ENCODE data around the gene ERCC8. TPM values are rescaled to one million over a fixed set of nuclear protein-coding genes. Genes with fewer than 3 reads are reported as not detected.
"Not testable (repeated sequence)": the region's sequence is repeated elsewhere in the genome, so short reads cannot be mapped to it uniquely, and the experiment has no call there.

ERCC8 gene
- polyA plus RNA-seq, 3 donors = 2.5 to 6.2 (median 3.9) TPM

GRCh38 chr5:60943624-60944023, 1.2 kb downstream of the ERCC8 start:
- WGBS, 3 donors = 38 to 71% (median 47%) methylated on average over 3 of the region's 3 CpGs
- H3K27ac ChIP-seq (ENCODE audit: low read depth, low read length) = no peak overlapping the region

DNA sequence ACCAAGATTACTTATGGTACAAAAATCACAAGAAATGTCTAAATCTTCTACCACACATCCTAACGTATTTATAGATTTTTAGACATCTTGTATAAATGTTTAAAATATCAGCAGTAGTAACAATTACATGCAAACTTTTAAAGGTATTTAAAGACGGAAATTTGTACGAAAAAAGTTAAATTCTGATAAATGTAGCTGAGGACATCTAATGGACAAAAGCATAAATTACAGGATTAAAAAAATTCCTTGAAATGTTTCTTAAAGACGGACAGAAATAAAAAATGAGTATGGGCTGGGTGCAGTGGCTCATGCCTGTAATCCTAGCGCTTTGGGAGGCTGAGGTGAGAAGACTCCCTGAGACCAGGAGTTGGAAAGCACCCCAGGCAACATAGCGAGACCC, 15.8 kb downstream of the ERCC8 start:
- WGBS, 3 donors = 73 to 80% (median 75%) methylated on average over 6 of the region's 6 CpGs
- H3K27ac ChIP-seq (ENCODE audit: low read depth, low read length) = no peak overlapping the region

GRCh38 chr5:60927450-60927849, 17.4 kb downstream of the ERCC8 start:
- no peak overlapping the region for H3K27ac ChIP-seq (ENCODE audit: low read depth, low read length)

DNA sequence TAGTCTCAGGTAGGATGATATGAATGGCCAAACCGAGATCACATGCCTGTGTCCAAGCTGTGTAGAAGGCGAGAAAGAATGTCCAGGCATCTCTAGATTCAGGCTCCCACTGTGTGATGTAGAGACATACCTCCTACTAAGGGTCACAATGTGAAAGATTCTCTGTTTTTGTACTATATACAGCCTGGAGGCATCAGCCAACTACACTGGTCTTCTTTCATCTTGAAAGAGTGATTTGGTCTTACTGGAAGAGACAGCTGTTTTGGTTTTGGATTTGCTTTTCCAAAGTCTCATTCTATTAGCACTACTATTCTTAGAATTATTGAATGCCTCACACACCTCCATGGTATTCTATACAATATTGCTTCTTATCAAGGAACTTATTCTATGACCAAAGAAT, 26.4 kb downstream of the ERCC8 start:
- H3K27ac ChIP-seq (ENCODE audit: low read depth, low read length) = no peak overlapping the region
- 97 to 98% (median 97%) methylated on average over 2 of the region's 2 CpGs for WGBS, 3 donors

DNA sequence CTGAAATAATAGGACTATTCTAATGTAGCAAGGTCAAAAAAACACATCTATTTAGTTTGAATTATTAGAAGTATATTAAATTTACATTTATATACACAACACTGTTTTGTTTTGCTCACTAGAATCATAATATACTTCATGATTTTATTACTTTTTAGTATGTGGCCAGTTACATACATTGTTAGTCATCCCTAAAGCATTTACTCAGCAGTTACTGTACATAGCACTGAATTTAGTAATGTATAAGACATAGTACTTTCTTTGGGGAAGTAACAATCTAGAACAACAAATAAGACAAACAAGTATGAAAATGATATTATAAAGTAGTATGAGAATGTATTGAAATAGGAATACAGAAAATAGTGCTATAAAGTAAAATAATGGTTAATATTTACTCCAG, 28.2 kb downstream of the ERCC8 start:
- H3K27ac ChIP-seq (ENCODE audit: low read depth, low read length) = no peak overlapping the region

GRCh38 chr5:60903356-60903755, 41.5 kb downstream of the ERCC8 start:
- 59 to 89% (median 86%) methylated on average over 4 of the region's 4 CpGs for WGBS, 3 donors
- no peak overlapping the region for H3K27ac ChIP-seq (ENCODE audit: low read depth, low read length)

DNA sequence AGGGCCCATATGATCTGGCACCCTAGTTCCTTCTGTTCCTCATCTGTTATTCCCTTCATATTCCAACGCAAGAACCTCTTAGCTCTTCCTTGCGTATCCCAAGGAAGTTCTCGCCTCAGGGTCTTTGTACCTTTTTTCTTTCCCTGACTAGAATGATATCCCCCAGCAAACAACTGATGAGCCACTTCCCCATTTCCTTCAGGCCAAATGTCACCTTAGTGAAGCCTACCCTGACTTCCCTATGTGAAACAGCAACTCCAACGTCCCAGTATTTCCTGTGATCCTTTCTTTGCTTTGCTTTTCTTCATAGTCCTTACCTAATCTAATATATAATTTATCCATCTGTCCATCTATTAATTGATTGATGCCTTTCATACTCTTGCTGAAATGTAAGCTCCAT, 47.9 kb downstream of the ERCC8 start:
- 85 to 89% (median 88%) methylated on average over 4 of the region's 4 CpGs for WGBS, 3 donors
- no peak overlapping the region for H3K27ac ChIP-seq (ENCODE audit: low read depth, low read length)

DNA sequence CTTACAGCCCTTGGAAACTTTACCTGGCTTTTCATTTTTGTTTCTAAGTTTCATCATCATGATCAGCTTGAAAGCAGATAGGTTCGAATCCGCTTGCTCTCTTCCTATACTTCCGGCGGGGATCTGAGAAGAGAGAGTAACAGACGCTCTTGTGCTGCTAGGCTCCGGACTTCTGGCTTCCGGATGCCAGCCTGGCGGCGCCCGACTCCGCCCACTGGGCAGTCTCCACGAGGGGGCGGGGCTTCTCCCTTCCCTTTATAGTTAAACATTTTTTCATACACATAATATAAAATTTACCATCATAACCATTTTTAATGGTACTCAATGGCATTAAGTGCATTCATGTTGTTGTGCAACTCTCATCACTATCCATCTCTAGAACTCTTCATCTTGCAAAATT, 51.3 kb downstream of the ERCC8 start:
- WGBS, 3 donors = 96 to 99% (median 97%) methylated on average over 13 of the region's 13 CpGs
- no peak overlapping the region for H3K27ac ChIP-seq (ENCODE audit: low read depth, low read length)

DNA sequence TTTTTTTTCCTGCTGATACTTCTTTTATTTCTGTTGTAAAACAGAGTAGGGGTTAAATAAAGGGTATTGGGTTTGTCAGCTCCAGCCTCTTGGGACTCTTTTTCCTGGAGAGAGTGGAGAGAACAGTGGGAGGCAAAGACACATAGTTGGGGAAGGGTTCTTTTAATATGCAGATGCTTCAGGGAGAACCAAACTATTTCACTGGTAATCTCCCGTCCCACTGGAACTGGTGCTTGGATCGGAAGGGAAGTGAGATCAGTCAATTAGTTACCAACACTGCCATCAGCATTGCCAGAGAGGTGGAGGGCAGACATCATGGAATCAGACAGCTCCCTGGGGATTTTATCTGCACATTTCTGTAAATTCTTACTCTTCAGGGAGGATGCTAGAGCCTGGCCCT, 53.2 kb downstream of the ERCC8 start:
- no peak overlapping the region for H3K27ac ChIP-seq (ENCODE audit: low read depth, low read length)
- 86 to 100% (median 87%) methylated on average over 2 of the region's 2 CpGs for WGBS, 3 donors

- WGBS, 3 donors = 71 to 96% (median 95%) methylated on average over 2 of the region's 2 CpGs
These were observed 56.4 kb downstream of the ERCC8 start for GRCh38 chr5:60888359-60889061.

DNA sequence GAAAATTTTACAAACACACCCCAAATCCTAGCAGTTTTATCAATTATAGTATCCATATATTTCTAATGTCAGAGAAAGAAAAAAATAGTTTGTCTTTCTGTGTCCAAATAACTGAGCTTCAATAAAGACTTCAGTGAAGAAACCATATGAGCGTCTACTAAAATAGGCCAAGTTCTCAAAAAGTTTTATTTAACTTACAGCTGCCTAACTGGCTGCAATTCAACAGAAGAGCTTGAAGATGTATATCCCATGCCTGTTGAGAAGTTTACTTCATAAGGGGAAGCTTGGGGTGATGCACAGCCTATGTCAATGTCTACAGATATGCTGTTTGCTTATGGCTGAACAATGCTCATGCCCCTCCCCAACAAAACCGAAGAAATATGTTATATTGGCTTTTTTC, 57.1 kb downstream of the ERCC8 start:
- no peak overlapping the region for H3K27ac ChIP-seq (ENCODE audit: low read depth, low read length)
- 94 to 96% (median 94%) methylated on average over 2 of the region's 2 CpGs for WGBS, 3 donors

More at GRCh38 chr5:60888359-60889061, 56.4 kb downstream of the ERCC8 start:
- no peak overlapping the region for H3K27ac ChIP-seq (ENCODE audit: low read depth, low read length)

GRCh38 chr5:60887096-60887495, 57.8 kb downstream of the ERCC8 start:
- H3K27ac ChIP-seq (ENCODE audit: low read depth, low read length) = no peak overlapping the region
- 97 to 100% (median 97%) methylated on average over 1 of the region's 1 CpG for WGBS, 3 donors

- H3K27ac ChIP-seq (ENCODE audit: low read depth, low read length) = no peak overlapping the region
- 91 to 98% (median 98%) methylated on average over 5 of the region's 5 CpGs for WGBS, 3 donors
These were observed 58.7 kb downstream of the ERCC8 start for GRCh38 chr5:60886158-60886557.

GRCh38 chr5:60883229-60883628, 61.6 kb downstream of the ERCC8 start:
- no peak overlapping the region for H3K27ac ChIP-seq (ENCODE audit: low read depth, low read length)

DNA sequence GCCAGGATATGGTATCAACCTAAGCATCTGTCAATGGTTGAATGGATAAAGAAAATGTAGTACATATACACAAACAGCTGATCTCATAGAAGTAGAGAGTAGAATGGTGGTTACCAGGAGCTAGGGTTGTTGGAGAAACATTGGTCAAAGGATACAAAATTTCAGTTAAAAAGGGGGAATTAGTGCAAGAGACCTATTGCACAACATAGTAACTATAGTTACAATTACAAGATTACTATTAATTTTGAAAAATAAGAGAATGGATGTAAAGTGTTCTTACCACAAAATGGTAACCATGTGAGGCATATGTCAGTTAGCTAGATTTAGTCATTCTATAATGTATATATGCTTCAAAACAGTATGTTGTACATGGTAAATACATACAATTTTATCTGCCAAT, 72.0 kb downstream of the ERCC8 start:
- no peak overlapping the region for H3K27ac ChIP-seq (ENCODE audit: low read depth, low read length)

- 87 to 97% (median 97%) methylated on average over 3 of the region's 3 CpGs for WGBS, 3 donors
These were observed 74.0 kb downstream of the ERCC8 start for GRCh38 chr5:60870857-60871256.

DNA sequence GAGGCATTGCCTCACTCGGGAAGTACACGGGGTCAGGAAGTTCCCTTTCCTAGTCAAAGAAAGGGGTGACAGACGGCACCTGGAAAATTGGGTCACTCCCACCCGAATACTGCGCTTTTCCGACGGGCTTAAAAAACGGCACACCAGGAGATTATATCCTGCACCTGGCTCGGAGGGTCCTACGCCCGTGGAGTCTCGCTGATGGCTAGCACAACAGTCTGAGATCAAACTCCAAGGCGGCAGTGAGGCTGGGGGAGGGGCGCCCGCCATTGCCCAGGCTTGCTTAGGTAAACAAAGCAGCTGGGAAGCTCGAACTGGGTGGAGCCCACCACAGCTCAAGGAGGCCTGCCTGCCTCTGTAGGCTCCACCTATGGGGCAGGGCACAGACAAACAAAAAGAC, 84.3 kb downstream of the ERCC8 start:
- H3K27ac ChIP-seq (ENCODE audit: low read depth, low read length) = not testable (repeated sequence)
- WGBS, 3 donors = 94 to 95% (median 95%) methylated on average over 13 to 16 of the region's 16 CpGs

More at GRCh38 chr5:60870857-60871256, 74.0 kb downstream of the ERCC8 start:
- H3K27ac ChIP-seq (ENCODE audit: low read depth, low read length) = no peak overlapping the region

- 93 to 96% (median 96%) methylated on average over 1 of the region's 1 CpG for WGBS, 3 donors
These were observed 88.8 kb downstream of the ERCC8 start for GRCh38 chr5:60856066-60856465.

DNA sequence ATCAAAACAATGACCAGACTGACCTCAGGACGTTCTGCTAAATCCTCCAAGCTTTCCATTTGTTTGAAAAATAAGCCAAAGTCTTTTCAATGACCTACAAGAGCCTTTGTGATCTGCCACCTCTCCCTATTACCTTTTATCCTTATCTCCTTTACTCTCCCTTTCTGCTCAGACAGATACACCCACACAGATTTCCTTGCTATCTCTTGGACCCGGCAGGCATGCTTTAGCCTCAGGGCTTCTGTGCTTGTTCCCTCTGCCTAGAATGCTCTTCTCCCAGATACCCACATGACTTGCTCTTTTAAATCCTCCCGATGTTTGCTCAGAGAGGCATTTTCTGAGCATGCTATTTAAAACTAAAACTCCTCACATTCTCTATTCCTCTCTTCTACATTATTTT, 91.9 kb downstream of the ERCC8 start:
- 40 to 51% (median 45%) methylated on average over 3 of the region's 3 CpGs for WGBS, 3 donors
- no peak overlapping the region for H3K27ac ChIP-seq (ENCODE audit: low read depth, low read length)

More at GRCh38 chr5:60856066-60856465, 88.8 kb downstream of the ERCC8 start:
- no peak overlapping the region for H3K27ac ChIP-seq (ENCODE audit: low read depth, low read length)

GRCh38 chr5:60852317-60852716, 92.6 kb downstream of the ERCC8 start:
- 51 to 68% (median 61%) methylated on average over 2 of the region's 2 CpGs for WGBS, 3 donors
- H3K27ac ChIP-seq (ENCODE audit: low read depth, low read length) = no peak overlapping the region

DNA sequence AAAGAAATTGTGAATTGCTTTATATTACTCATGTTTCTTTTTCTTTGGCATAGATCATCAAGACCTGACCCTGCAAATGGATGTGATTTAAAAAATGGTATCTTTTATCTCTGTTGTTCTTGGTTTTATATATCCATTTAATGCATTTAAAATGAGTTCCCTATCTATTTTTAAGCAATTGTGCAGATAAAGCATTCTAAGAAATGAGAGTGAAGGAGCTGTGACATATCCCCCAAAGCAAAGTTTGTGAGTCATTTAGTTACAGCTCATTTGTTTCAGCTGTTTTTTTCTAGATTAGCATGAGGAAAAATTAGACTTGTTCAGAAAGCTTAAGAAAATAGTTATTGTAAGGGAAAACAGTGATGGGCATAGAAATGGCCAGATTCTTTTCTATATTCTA, 93.2 kb downstream of the ERCC8 start:
- no peak overlapping the region for H3K27ac ChIP-seq (ENCODE audit: low read depth, low read length)

Data from adipose tissue (tissue), 3 donors.